AG08396 (cell line): ENCODE measurements around the gene TMEM150A.
"Not testable (repeated sequence)": the region's sequence is repeated elsewhere in the genome, so short reads cannot be mapped to it uniquely, and the experiment has no call there.

Experiments used
- DNase-seq: peaks from one replicate; pipeline ENCODE4 v3.0.0; 2012; ENCODE audit warnings: low spot score, mixed read lengths

The TMEM150A gene

GRCh38 chr2:85593023-85593422 is 9.5 kb downstream of the TMEM150A start:
- DNase-seq, result no peak

GRCh38 chr2:85592299-85592698 is 10.2 kb downstream of the TMEM150A start:
- DNase-seq, result not testable (repeated sequence)

DNA sequence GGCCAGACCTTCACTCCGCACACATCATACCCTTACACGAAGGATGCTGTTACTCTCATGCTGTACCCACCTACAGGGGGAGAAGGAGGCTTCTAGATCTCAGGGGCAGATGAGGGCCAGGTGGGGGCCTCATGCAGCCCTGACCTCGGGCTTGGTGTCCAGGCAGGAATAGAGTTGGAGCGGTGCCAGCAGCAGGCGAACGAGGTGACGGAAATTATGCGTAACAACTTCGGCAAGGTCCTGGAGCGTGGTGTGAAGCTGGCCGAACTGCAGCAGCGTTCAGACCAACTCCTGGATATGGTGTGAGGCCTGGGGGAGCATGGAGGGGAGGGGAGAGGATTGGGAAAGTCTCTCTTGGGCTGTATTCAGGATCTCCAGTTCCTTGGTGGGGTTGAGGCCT is 10.9 kb downstream of the TMEM150A start:
- no peak for DNase-seq

- DNase-seq, result no peak
Measured at GRCh38 chr2:85590950-85591349, 11.5 kb downstream of the TMEM150A start.

DNA sequence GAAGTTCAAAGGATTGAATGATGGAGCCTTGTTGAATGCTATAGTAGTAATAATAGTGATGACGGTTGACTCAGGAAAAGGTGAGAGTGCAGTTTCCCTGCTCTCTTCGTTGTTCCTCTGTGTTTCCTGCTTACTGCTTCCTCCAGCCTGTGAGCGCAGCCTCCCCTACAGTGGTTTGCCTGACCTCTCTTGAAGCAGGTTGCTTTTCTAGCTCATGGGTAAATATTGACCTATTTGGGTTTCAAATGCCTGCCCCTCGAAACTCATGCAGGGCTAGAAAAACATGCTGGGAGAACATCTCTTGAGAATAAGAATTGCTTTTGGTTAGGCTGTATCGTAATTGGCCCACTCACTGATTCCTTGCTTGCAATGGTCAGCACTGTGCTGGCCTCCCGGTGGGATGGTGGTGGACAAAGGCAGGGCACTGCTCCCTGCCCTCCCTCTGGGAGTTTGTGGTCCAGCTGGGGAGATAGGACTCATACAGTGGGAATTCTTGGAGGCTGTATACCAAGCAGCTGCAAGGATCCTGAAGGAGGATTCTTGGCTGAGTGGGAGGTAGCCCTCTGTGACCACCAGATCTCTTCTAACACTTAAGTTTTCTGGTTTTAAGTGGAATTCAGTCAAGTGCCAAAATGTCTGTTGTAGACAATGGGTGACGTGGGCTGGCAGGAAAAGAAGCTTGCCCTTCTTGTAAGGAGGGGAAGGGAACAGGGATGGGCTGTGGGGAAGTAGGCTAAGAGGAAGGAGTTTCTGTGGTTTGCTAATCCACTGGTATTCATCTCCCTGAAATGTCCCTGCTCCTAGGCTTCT is 12.3 kb downstream of the TMEM150A start:
- peak; percentile 69 for DNase-seq

DNA sequence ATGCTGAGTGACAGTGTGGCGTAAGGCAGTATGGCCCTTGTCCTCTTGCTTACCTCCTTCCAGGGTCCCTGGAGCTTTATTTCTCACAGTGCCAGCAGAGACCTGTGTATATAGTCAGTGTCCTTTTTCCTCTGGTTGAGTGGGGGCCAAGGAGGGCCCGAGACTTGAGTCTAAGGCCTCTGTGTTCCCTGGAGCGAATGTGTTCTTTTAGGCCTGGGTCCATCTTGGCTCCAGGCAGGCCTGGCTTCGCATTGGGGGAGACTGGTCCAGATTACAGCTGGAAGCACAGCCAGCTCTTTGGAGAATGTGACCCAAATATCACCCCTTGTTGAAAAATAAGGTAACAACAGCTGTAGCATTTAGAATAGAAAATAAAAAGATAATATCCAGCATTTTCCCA is 13.3 kb downstream of the TMEM150A start:
- no peak for DNase-seq

DNA sequence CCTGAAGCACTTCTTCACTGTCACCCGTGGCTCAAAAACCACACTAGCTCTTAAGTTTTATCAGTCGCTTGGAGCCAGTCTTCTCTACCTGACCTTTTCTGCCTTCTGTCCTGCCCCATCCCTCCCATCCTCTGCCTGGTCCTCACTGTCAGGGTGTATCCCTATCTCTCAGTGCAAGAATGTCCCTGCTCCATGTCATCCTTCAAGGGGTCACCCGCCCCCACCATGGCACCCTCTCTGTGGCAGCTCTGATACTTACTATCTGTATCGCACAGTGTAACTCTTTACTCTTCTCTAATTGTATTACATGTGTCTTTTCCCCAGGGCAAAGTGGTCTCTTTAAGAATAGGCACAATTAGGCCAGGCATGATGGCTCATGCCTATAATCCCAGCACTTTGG is 13.9 kb downstream of the TMEM150A start:
- DNase-seq, result no peak

DNA sequence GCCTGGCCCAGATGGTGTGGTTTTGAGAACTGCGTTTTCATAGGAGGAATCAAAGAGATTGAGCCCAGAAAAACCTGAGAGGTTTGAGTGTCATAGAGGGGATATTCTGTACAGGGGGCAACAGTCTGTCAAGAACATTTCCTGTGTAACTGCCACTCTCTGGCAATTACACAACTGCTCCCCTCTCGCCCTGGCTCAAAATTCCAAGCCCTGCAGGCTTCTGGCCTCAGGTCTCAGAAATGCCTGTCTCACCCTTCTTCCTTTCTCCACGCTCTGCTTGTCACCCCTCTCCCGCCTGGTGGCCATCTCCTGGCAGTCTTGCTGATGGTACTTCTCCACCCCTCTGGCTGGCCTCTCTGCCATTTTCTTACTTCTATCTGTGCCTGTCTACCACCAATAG is 14.3 kb downstream of the TMEM150A start:
- DNase-seq, result no peak

DNA sequence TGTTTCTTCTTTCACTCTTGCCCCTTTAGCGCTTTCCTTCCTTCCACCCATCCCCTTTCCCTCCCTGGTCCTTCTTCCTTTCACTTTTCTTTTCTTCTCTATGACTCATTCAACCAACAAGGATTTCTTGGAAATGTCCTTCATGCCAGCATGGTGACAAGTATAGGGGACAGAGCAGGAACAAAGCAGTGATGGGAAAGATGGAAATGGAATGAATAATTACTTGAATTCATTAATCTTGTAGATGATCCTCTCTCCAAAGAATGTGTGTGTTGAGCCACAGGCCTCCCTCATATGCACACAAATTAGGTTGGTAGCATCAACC is 16.8 kb downstream of the TMEM150A start:
- peak; percentile 72 for DNase-seq

- DNase-seq, result peak; percentile 79
Measured at GRCh38 chr2:85584857-85585780, 17.4 kb downstream of the TMEM150A start.

DNA sequence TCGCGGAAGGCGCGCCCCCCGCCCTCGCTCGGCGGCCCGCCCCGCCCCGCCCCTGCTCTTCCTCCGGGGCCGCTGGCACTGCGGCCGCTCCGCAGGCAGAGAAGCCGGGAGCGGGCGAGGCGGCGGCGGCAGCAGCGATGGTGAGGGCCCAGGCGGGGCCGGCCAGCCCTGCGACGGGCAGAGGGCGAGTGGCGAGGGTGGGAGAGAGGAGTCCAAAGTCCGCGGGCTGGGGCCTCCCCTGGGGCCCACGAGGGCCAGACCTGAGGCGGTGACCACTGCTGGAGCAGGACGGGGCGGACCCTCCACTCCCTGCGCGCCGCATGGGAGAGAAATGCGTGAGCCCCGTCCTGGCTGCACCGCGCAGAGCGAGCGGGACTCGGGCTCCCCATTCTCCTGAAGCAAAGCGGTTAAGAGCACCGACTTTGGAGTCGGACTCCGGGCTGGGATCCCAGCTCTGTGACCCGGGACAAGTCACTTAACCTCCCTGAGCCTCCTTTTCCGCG is 18.1 kb downstream of the TMEM150A start, which contains the start of gene VAMP5:
Gene VAMP5 (plus strand): TSS at position 78 of the 503 bp plus-strand sequence. CDS start 60 bp downstream, at position 138.
- peak; percentile 75 for DNase-seq

GRCh38 chr2:85583667-85584353 is 18.7 kb downstream of the TMEM150A start:
- DNase-seq, result no peak

- no peak for DNase-seq
Measured at GRCh38 chr2:85582492-85582891, 20.0 kb downstream of the TMEM150A start.

- no peak for DNase-seq
Measured at GRCh38 chr2:85580206-85580605, 22.3 kb downstream of the TMEM150A start.

DNA sequence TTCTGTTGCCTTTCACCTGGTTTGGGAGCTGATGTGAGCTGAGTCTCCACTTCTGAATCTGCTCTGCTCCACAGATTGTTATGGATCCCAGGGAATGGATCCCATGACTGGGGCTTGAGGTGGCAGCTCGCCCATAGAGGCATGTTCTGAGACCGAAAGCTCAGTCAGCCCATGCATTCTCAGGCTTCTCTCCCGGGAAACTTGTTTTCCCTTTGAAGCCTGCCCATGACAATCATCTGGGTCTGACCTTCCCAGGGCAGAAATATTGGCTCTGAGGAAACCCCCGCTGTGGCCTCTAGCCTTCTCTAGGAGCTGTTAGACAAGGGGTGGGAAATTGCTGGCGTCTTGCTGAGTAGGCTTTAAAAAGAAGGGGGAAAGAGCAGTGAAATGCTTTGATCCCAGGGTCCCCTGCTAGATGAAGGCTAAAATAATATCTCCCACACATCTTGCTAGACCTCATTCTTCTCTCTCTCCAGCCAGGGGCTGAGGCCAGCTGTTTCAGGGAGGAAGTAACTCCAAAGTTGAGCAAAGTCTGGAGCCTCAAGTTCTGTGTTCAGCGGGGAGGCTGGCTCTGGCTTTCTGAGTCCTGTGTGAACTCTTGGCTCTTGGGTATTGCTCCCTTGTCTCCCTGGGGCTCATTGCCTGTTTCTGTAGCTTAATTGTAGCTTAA is 23.1 kb downstream of the TMEM150A start:
- DNase-seq, result peak; percentile 38

GRCh38 chr2:85578243-85579180 is 24.0 kb downstream of the TMEM150A start:
- DNase-seq, result no peak

DNA sequence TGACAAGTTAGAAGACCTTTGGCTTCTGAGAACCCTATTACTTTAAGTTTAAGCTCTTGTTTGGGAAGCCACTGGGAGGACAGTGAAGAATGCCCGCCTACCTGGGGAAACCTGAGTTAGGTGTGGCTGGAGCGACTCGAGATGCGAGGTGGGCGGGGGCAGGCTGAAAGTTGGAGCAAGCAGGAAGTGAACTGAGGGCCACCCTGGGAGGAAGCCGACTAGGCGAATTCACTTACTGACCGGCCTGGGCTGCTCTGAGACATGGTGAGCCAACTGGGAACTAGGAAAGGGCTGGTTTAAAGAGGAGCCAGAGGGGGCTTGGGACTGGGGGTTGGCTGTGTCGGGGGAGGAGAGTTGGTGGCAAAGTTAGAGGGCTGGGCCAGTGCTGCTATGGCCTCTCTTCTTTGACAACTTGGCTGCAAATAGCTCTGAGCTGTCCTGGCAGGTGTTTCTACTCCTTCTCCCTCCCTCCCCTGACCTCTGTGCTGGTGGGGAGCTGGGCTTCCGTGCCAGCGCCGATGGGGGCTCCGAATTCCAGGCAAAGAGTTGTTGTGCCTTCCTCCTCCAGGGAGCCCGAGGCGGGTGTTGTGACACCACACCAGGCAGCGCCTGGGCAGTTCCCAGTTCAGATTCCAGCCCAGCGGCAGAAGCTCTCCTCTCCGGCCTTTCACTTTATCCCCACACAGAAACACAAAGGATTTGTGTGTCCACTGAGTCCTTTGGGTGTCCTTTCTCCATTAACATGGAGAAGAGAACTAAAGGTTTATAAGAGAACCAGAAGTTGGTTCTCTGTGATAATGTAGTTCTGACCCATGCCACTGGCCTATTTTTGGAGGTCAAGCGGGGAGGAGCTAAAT is 24.9 kb downstream of the TMEM150A start, which contains the start of gene VAMP8:
Gene VAMP8 (plus strand): TSS at position 201 of the 857 bp plus-strand sequence. CDS start 61 bp downstream, at position 262.
- DNase-seq, result peak; percentile 29

- no peak for DNase-seq
Measured at GRCh38 chr2:85577063-85577385, 25.5 kb downstream of the TMEM150A start.

- no peak for DNase-seq
Measured at GRCh38 chr2:85575739-85576138, 26.8 kb downstream of the TMEM150A start.

DNA sequence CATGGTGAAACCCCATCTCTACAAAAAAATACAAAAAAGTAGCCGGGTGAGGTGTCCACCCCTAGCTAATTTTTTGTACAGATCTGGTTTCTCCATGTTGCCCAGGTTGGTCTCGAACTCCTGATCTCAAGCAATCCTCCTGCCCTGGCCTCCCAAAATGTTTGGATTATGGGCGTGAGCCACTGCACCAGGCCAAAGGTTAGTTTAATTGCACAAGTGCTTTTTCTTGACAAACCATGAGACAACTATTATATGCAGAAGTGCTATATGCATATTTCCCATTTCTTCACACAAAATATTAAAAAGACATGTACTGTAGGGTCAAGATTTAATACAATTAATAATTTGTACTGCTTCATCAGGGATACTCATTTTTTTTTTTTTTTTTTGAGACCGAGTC is 36.2 kb downstream of the TMEM150A start:
- no peak for DNase-seq
